H9 (cell line): ENCODE data around the gene ARPC1B. TPM values are rescaled to one million over a fixed set of nuclear protein-coding genes. Genes with fewer than 3 reads are reported as not detected.

Source experiments
- DNase-seq: peaks from one replicate; pipeline ENCODE4 v3.0.0-alpha.2; 2017
- H2AFZ ChIP-seq: one replicate; pipeline ENCODE4 v1.6.1; 2013; ENCODE audit warnings: mild to moderate bottlenecking, low read length, control low read depth, moderate library complexity
- H2AK5ac ChIP-seq: 2 replicates; pipeline ENCODE4 v1.6.1; 2013; ENCODE audit warnings: low read length, control low read depth, mixed read lengths; ENCODE audit not compliant: insufficient read length
- H2BK120ac ChIP-seq: one replicate; pipeline ENCODE4 v1.6.1; 2013; ENCODE audit warnings: low read depth, mild to moderate bottlenecking, low read length, control low read depth, inconsistent platforms; ENCODE audit not compliant: poor library complexity, severe bottlenecking
- H2BK12ac ChIP-seq: 2 replicates; pipeline ENCODE4 v1.6.1; 2013; ENCODE audit warnings: low read length, control low read depth, mixed read lengths, low read depth; ENCODE audit not compliant: insufficient read length
- H2BK15ac ChIP-seq: 2 replicates; pipeline ENCODE4 v1.6.1; 2013; ENCODE audit warnings: low read depth, low read length, control low read depth
- H2BK20ac ChIP-seq: one replicate; pipeline ENCODE4 v1.6.1; 2013; ENCODE audit warnings: low read depth, mild to moderate bottlenecking, low read length, control low read depth, inconsistent platforms; ENCODE audit not compliant: poor library complexity, severe bottlenecking
- H2BK5ac ChIP-seq: 2 replicates; pipeline ENCODE4 v1.6.1; 2013; ENCODE audit warnings: low read length, control low read depth, mixed read lengths; ENCODE audit not compliant: insufficient read length
- H3K14ac ChIP-seq: 2 replicates; pipeline ENCODE4 v1.6.1; 2013; ENCODE audit warnings: low read length, control low read depth; ENCODE audit not compliant: insufficient read depth
- H3K18ac ChIP-seq: 2 replicates; pipeline ENCODE4 v1.6.1; 2013; ENCODE audit warnings: low read depth, mild to moderate bottlenecking, mixed read lengths, low read length, control low read depth; ENCODE audit not compliant: insufficient read length
- H3K23ac ChIP-seq: 2 replicates; pipeline ENCODE4 v1.6.1; 2013; ENCODE audit warnings: low read length, control low read depth, mixed read lengths, low read depth; ENCODE audit not compliant: insufficient read length
- H3K23me2 ChIP-seq: 2 replicates; pipeline ENCODE4 v1.6.1; 2013; ENCODE audit warnings: low read depth, mild to moderate bottlenecking, mixed read lengths, low read length, control low read depth; ENCODE audit not compliant: insufficient read length, poor library complexity, severe bottlenecking
- H3K27ac ChIP-seq: 2 replicates; pipeline ENCODE4 v1.5.1; 2013; ENCODE audit warnings: low read length, control low read depth, mixed read lengths, low read depth; ENCODE audit not compliant: insufficient read length
- H3K27me3 ChIP-seq: 2 replicates; pipeline ENCODE4 v1.6.1; 2013; ENCODE audit warnings: low read length, control low read depth, inconsistent platforms; ENCODE audit not compliant: insufficient read depth
- H3K4ac ChIP-seq: 2 replicates; pipeline ENCODE4 v1.6.1; 2013; ENCODE audit warnings: low read depth, mild to moderate bottlenecking, control low read depth, inconsistent platforms, low read length, moderate library complexity
- H3K4me1 ChIP-seq: 2 replicates; pipeline ENCODE4 v1.6.1; 2013; ENCODE audit warnings: low read length, control low read depth, inconsistent platforms; ENCODE audit not compliant: insufficient read depth
- H3K4me2 ChIP-seq: 2 replicates; pipeline ENCODE4 v1.6.1; 2013; ENCODE audit warnings: low read length, control low read depth, mixed read lengths; ENCODE audit not compliant: insufficient read length, insufficient read depth
- H3K56ac ChIP-seq: 2 replicates; pipeline ENCODE4 v1.6.1; 2013; ENCODE audit warnings: low read depth, mild to moderate bottlenecking, mixed read lengths, low read length, control low read depth; ENCODE audit not compliant: insufficient read length
- H3K79me1 ChIP-seq: 2 replicates; pipeline ENCODE4 v1.6.1; 2013; ENCODE audit warnings: low read depth, mild to moderate bottlenecking, moderate library complexity, low read length, control low read depth, inconsistent platforms; ENCODE audit not compliant: insufficient read depth, poor library complexity, severe bottlenecking
- H3K79me2 ChIP-seq: 2 replicates; pipeline ENCODE4 v1.6.1; 2013; ENCODE audit warnings: low read length, control low read depth, inconsistent platforms; ENCODE audit not compliant: insufficient read depth
- H3K9ac ChIP-seq: 2 replicates; pipeline ENCODE4 v1.6.1; 2013; ENCODE audit warnings: low read length, control low read depth, mixed read lengths; ENCODE audit not compliant: insufficient read length; ENCODE audit errors: extremely low read depth
- H3K9me3 ChIP-seq: one replicate; pipeline ENCODE4 v1.6.1; 2013; ENCODE audit warnings: low read depth, low read length, inconsistent platforms; ENCODE audit not compliant: control insufficient read depth
- H3T11ph ChIP-seq: one replicate; pipeline ENCODE4 v1.6.1; 2013; ENCODE audit warnings: mild to moderate bottlenecking, low read length, control low read depth, inconsistent platforms
- H4K20me1 ChIP-seq: one replicate; pipeline ENCODE4 v1.6.1; 2013; ENCODE audit not compliant: control insufficient read depth, insufficient read length, insufficient read depth
- H4K5ac ChIP-seq: 2 replicates; pipeline ENCODE4 v1.6.1; 2013; ENCODE audit warnings: low read depth, mild to moderate bottlenecking, mixed read lengths, low read length, control low read depth; ENCODE audit not compliant: insufficient read length
- H4K8ac ChIP-seq: replicated peaks from 2 replicates; pipeline ENCODE4 v1.6.1; 2013; ENCODE audit warnings: low read length, control low read depth, mixed read lengths, low read depth; ENCODE audit not compliant: insufficient read length
- H4K91ac ChIP-seq: 2 replicates; pipeline ENCODE4 v1.6.1; 2013; ENCODE audit warnings: low read depth, mild to moderate bottlenecking, moderate library complexity, mixed read lengths, low read length, control low read depth; ENCODE audit not compliant: insufficient read length
- H3K27ac Mint-ChIP-seq, 3 experiments: 2 replicates in 2 of 3; 3 replicates in 1 of 3; pipeline ENCODE4 v1.8.0; 2020 to 2021; ENCODE audit warnings: mixed read lengths in 3 of 3, mild to moderate bottlenecking in 1 of 3, moderate library complexity in 1 of 3
- H3K27me3 Mint-ChIP-seq: 2 replicates; pipeline ENCODE4 v1.8.0; 2021; ENCODE audit warnings: low read depth, mild to moderate bottlenecking, moderate library complexity, mixed read lengths
- H3K36me3 Mint-ChIP-seq, 3 experiments: 2 replicates in 2 of 3; 3 replicates in 1 of 3; pipeline ENCODE4 v1.8.0; 2020 to 2021; ENCODE audit warnings: low read depth in 3 of 3, mixed read lengths in 3 of 3; ENCODE audit not compliant: insufficient read depth in 1 of 3
- H3K4me1 Mint-ChIP-seq, 2 experiments: 2 replicates each; pipeline ENCODE4 v1.8.0; 2020; ENCODE audit warnings: mixed read lengths in 2 of 2
- H3K4me3 Mint-ChIP-seq, 2 experiments: 2 replicates in 1 of 2; 3 replicates in 1 of 2; pipeline ENCODE4 v1.8.0; 2020 to 2021; ENCODE audit warnings: mild to moderate bottlenecking in 2 of 2, mixed read lengths in 2 of 2, moderate library complexity in 1 of 2
- H3K9me3 Mint-ChIP-seq, 2 experiments: 2 replicates in 1 of 2; 3 replicates in 1 of 2; pipeline ENCODE4 v1.8.0; 2020; ENCODE audit warnings: mild to moderate bottlenecking in 2 of 2, mixed read lengths in 2 of 2, moderate library complexity in 1 of 2
- CTCF ChIP-seq: fragments of 200-600 bp; sonication (generic); conservative IDR thresholded peaks from 3 replicates; pipeline ENCODE4 v1.8.0; 2021; ENCODE audit warnings: antibody characterized with exemption, mild to moderate bottlenecking
- WGBS: extraction: QIAGEN DNeasy Blood & Tissue Kit; methylation state at CpG from one replicate; pipeline ENCODE4 v1.1.7; 2013; ENCODE audit warnings: missing lambda C conversion rate, low lambda C conversion rate, mixed read lengths; ENCODE audit not compliant: insufficient read length; ENCODE audit errors: extremely low coverage; 5-methylcytosine and 5-hydroxymethylcytosine counted together
- total RNA-seq: library from RNA; stranded (reverse); gene quantifications from 2 replicates; pipeline ENCODE4 v1.2.1, GENCODE V29; 2021

Gene ARPC1B
- total RNA-seq, 1 experiment from 2014 or later = 56.3 TPM

- Histone ChIP-seq H2AK5ac (no peak overlapping the region), H3K4me2 (no peak overlapping the region), H3K4ac (no peak overlapping the region), H3K18ac (no peak overlapping the region), H2AFZ (no peak overlapping the region), H3K23me2 (no peaks in the 10 kb centered on the region), H2BK5ac (no peak overlapping the region), H3K79me2 (peaks cover 6% of the 10 kb centered on the region; the same call in 1 of the 2 replicates), H2BK20ac (no peak overlapping the region), H3K9ac (no peak overlapping the region), H2BK12ac (no peak overlapping the region), H3K79me1 (peaks cover 5% of the 10 kb centered on the region), H2BK120ac (no peak overlapping the region), H4K91ac (no peak overlapping the region), H4K20me1 (no peaks in the 10 kb centered on the region), H3T11ph (no peak overlapping the region), H3K14ac (no peak overlapping the region), H4K5ac (no peak overlapping the region), H3K4me1 (no peaks in the 10 kb centered on the region), H2BK15ac (no peak overlapping the region), H3K9me3 (no peaks in the 10 kb centered on the region), H3K27ac (no peak overlapping the region), H3K23ac (no peak overlapping the region), H3K27me3 (no peaks in the 10 kb centered on the region), H3K56ac (no peak overlapping the region), H4K8ac (no peak overlapping the region)
- no peak overlapping the region for H3K27ac Mint-ChIP-seq
- no peaks in the 10 kb centered on the region for H3K9me3 Mint-ChIP-seq
- peaks cover 14 to 32% (median 15%) of the 10 kb centered on the region in 3 experiments; a peak in 6 of 7 replicates for H3K36me3 Mint-ChIP-seq
- no CpG with 5 or more reads among the region's 2 CpGs for WGBS
- H3K4me3 Mint-ChIP-seq = no peak overlapping the region
- peaks cover 6 to 9% of the 10 kb centered on the region in 2 experiments for H3K4me1 Mint-ChIP-seq
- TF ChIP-seq CTCF = no peak
- DNase-seq = no peak
- H3K27me3 Mint-ChIP-seq = no peaks in the 10 kb centered on the region
Measured at GRCh38 chr7:99331002-99331401, 43.5 kb upstream of the ARPC1B start.
